Measurements from ENCODE around the gene C16orf95. TPM values are rescaled to one million over a fixed set of nuclear protein-coding genes. Genes with fewer than 3 reads are reported as not detected.

Gene C16orf95
- polyA plus RNA-seq, 4 donors = 3.0 to 5.2 (median 4.3) TPM

GRCh38 chr16:87295661-87296531, 21.3 kb downstream of the C16orf95 start:
- no peak for DNase-seq (ENCODE audit: low read depth in 4 of 4, low spot score in 2 of 4)

- no peak for DNase-seq (ENCODE audit: low read depth in 4 of 4, low spot score in 2 of 4)
Measured at GRCh38 chr16:87295259-87295658, 21.9 kb downstream of the C16orf95 start.

DNA sequence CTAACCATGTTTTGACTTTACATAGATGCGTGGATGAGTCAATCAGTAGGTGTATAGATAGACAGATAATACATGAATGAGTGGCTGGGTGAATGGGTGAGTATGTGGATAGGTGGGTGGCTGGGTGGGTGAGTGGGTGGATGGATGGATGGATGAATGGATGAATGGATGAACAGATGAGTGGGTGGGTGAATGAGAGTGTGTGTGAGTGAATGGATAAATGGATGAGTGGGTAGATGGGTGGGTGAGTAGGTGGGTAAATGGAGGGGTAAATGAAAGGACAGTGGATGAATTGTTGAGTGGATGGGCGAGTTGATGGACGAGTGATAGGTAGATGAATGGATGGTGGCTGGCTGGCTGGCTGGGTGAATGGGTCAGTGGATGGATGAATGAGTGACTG, 23.2 kb downstream of the C16orf95 start:
- no peak for DNase-seq (ENCODE audit: low read depth in 4 of 4, low spot score in 2 of 4)

GRCh38 chr16:87291944-87292343, 25.2 kb downstream of the C16orf95 start:
- no peak for DNase-seq (ENCODE audit: low read depth in 4 of 4, low spot score in 2 of 4)

DNA sequence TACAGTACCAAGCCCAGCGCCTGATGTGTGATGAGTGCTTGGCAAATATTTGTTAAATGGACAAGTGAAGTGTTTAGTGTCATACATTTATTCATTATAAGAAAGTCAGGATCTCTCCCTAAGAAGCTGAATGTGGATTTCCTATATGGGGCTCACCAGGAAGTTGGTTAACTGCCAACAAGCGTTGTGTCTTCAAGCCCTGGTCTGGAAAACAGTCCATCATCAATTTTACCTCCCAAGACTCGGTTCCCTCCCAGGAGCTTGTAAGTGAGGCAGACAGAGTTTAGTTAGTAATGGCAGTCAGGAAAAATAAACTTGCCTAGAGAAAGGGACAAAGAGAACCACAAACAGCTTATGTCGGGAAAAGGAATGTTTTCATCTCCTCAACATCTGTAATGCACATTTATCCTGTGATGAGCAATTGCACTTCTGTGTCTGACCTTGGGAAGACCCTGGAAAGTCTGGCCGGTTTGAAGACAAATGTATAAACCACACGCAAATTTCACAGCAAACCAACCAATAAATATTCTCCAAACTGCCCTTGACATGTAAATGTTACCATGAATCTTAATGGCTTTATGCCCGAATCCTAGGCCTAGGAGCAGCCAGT, 28.3 kb downstream of the C16orf95 start:
- no peak for DNase-seq (ENCODE audit: low read depth in 4 of 4, low spot score in 2 of 4)

- no peak for DNase-seq (ENCODE audit: low read depth in 4 of 4, low spot score in 2 of 4)
Measured at GRCh38 chr16:87286839-87287626, 30.2 kb downstream of the C16orf95 start.

DNA sequence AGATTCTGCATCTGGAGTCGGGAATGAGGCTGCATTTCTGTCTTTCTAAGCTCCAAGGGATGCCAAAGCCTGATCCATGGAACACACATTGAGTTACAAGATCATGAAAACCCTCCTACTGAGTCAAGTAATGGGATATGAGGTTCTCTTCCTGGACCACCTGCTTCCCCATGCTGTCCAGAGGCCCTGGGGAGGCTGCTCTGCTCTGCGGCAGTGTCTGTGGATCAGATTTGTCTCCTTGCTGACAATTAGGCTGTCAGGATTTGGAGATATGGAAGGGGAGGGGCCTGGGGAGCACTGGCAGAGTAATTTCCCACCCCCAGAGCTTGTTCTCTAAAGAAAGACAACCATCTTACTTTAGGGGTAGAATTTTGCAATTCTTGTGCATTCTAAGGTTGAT, 33.0 kb downstream of the C16orf95 start:
- DNase-seq (ENCODE audit: low read depth in 4 of 4, low spot score in 2 of 4) = no peak

GRCh38 chr16:87279094-87279658, 38.0 kb downstream of the C16orf95 start:
- DNase-seq (ENCODE audit: low read depth in 4 of 4, low spot score in 2 of 4) = no peak

DNA sequence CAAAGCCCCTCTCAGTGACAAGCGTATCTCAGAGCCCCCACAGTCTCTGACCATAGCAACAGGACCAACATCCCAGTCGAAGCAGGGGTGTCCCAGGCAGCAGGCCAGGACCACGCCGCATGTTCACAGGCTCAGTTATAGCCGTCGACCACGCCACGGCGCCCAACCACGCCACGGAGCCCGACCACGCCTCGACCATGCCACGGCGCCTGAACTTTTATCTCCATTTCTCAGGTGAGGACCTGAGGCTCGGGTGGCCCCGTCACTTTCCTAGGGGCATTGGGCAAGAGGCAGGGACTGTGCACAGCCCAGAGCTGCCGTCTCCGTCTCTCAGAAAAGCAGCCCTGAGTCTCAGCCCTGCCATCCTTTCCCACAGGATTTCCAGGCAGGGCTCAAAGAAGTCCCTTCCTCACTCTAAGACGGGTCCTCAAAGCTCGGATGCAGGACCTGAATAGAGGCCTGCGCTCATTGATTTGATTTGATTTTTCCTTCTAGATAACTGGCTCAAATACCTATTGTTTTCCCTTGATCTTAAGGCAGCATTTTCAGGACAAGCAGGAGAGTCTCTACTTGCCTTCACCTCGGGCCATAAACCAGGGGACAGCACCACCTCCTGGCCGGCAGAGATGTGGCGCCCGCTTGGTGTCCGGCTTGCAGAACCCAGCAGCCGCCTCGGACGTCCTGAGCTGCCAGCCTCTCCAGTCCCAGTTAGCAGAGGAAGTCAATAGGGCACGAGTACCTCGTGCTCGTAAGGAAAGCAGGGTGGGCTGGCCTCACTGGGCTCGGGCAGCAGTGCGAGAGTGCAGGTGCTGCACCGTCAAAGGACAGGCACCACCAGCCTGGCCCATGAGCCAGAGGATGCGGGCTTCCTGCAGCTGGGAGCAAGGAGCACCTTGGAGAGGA, 38.8 kb downstream of the C16orf95 start:
- DNase-seq (ENCODE audit: low read depth in 4 of 4, low spot score in 2 of 4) = peak in 3 of 4 donors; percentile 51 to 73 (median 68)

GRCh38 chr16:87276924-87277323, 40.3 kb downstream of the C16orf95 start:
- DNase-seq (ENCODE audit: low read depth in 4 of 4, low spot score in 2 of 4) = no peak

DNA sequence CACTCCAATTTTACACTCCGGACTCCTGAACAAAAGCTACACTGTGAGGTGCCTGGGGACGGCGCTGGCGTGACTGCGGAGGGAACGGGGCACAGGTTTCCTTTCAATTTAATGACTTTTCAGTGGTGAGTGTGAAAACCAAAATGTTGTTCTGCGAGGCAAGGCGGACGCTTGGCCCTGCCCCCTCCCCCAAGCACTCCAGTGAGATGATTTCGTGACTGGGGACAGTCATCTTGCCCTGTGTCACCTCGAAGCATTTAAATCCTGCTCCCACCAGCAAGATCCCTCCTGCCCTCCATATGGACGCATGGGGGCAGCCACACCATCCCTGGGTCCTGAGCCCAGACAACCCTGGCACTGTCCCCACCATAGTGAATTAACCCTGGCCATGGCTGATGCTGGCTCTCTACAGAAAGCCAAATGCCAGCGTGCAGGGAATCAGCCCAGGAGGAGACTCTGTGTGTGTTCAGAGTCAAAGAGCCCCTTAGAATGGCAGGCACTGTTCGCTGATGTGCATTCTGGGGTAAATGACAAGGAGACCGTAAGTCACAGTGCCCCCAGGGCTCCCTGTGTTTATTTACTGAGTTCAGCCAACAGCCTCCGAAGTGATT, 41.0 kb downstream of the C16orf95 start:
- no peak for DNase-seq (ENCODE audit: low read depth in 4 of 4, low spot score in 2 of 4)

GRCh38 chr16:87274794-87275193, 42.4 kb downstream of the C16orf95 start:
- no peak for DNase-seq (ENCODE audit: low read depth in 4 of 4, low spot score in 2 of 4)

GRCh38 chr16:87273471-87274030, 43.6 kb downstream of the C16orf95 start:
- DNase-seq (ENCODE audit: low read depth in 4 of 4, low spot score in 2 of 4) = no peak

GRCh38 chr16:87271256-87271655, 45.9 kb downstream of the C16orf95 start:
- DNase-seq (ENCODE audit: low read depth in 4 of 4, low spot score in 2 of 4) = no peak

DNA sequence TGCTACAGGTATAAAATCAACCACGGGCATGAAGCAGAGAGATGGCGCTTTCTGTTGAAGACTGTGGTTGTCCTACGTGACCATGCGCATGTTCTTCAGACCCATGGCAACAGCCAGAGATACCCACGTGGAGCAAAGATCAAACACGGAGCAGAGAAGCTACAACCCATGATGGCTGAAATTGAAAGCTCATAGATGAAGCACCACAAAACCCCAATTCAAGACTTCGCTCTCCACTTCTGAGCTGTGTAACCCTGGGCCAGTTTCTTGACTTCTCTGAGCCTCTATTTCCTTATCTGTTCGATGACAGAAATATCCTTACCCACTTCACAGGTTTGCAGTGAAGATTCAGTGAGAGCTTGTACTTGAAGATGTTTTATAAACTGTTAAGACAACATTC, 49.6 kb downstream of the C16orf95 start:
- DNase-seq (ENCODE audit: low read depth in 4 of 4, low spot score in 2 of 4) = no peak

DNA sequence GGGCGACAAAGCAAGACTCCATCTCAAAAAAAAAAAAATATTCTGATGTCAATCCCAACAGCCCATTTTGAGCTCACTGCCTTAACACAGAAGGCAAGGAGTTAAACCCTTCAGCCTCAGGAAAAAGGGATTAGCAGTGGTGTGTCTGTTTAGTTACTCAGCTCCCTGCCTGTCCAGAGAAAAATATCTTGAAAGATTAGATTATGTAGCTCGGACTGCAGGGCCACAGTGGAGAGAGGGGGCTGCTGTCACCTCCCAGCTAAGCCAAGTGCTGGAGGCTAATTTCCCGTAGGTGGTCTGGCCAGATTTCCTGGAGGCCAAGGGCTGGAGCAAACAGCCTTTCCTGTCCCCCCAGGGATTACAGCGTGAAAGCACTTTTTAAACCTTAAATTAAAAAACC, 50.3 kb downstream of the C16orf95 start:
- no peak for DNase-seq (ENCODE audit: low read depth in 4 of 4, low spot score in 2 of 4)

DNA sequence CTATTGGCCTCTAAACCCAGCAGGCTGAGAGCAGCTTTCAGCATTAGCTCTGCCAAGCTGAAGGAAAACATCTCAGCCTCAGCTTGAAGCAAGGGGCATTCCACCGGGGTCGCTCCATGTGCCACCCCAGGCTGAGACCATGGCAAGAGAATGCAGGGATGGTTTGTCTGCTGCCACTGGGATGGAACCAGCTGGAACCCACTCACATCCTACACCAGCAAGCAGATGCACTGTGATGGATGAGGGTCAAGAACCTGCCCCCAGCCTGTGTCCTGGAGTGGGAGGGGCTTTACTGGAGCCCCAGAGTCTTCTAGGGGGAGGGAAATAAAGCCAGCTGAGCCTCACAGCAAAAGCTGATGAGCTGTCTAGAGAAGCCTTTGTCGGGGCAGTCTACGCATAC, 51.9 kb downstream of the C16orf95 start:
- DNase-seq (ENCODE audit: low read depth in 4 of 4, low spot score in 2 of 4) = no peak

- no peak for DNase-seq (ENCODE audit: low read depth in 4 of 4, low spot score in 2 of 4)
Measured at GRCh38 chr16:87264634-87265033, 52.6 kb downstream of the C16orf95 start.

- no peak for DNase-seq (ENCODE audit: low read depth in 4 of 4, low spot score in 2 of 4)
Measured at GRCh38 chr16:87263418-87264052, 53.7 kb downstream of the C16orf95 start.
